ENCODE results near the gene TMEM9.

TMEM9 gene

DNA sequence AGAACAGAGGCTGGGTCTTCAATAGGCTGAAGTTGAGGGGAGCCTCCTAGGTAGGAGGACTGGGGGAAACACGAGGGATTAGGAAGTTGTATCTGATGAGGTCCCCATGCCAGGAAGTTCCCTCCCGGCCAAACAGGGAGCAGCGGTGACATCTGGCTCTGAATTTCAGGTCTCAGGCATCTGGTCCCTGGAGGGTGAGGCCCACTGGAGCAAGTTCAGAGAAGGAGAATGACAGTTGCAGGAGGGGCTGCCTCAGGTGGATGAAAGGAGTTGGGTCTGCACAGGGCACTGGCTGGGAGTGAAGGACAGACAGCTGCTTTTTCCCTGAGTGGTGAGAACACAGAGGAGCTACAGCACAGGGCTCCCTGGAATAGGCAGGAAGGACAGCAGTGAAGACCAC is 9.1 kb downstream of the TMEM9 start:
- DNase-seq (ENCODE audit: low spot score) = no peak

DNA sequence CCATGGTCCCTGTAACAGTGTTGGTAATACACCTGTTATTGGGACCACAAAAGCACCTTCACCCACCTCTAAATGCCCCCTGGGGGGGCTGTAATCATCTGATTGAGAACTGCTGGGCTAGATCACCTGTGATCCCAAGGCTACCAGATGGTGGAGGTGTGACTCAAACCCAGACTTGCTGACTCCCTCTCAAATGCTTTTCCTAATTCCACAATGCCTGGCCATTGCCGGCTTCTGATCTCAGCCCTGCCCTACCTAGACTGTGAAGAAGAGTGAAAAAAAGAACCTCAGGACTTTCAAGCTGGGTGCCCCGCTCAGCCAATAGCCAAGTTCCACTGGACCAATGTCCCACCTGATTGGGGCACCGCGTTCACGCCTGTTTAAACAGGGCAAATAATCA is 9.6 kb downstream of the TMEM9 start:
- no peak for DNase-seq (ENCODE audit: low spot score)

DNA sequence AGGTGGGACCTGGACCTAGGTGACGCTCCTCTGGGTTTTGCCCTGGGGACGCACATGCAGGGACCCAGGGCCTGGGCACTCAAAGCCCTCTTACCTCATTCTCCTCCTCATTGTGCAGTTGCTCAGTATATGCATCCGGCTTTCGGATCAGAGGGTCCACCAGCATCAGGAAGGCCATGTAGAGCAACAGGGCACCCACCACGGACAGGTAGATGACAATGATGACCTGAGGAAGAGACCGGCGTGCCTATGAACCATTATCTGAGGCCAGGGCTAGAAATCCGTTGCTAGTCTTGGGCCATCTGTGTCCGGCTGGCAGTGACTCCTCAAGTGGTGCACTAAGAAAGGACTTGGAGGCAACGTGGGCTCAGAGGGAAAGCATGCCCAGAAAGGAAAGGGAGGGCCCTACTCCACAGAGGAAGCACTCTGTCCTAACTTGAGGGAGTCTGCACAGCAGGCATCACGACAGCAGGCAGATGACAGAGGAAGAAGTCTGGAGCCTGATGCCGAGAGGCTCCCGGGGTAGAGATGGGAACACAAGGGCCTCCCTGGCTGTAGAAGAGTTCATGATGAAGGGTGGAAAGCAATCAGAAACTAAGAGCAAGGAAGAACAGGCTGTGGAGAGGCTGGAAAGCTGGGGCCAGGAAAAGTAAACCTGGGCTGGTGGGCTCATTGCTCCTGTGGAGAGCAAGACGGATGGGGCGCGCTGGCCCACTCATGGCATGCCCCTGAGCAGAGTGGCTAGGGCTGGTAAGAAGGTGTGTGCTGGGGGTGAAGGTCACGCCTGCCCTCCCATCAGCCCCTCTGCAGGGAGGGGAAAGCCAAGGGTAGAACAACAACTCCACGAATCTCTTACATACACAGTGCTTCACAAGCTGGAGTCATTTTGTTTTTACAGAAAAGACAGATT is 10.3 kb downstream of the TMEM9 start:
- DNase-seq (ENCODE audit: low spot score) = peak; percentile 22

DNA sequence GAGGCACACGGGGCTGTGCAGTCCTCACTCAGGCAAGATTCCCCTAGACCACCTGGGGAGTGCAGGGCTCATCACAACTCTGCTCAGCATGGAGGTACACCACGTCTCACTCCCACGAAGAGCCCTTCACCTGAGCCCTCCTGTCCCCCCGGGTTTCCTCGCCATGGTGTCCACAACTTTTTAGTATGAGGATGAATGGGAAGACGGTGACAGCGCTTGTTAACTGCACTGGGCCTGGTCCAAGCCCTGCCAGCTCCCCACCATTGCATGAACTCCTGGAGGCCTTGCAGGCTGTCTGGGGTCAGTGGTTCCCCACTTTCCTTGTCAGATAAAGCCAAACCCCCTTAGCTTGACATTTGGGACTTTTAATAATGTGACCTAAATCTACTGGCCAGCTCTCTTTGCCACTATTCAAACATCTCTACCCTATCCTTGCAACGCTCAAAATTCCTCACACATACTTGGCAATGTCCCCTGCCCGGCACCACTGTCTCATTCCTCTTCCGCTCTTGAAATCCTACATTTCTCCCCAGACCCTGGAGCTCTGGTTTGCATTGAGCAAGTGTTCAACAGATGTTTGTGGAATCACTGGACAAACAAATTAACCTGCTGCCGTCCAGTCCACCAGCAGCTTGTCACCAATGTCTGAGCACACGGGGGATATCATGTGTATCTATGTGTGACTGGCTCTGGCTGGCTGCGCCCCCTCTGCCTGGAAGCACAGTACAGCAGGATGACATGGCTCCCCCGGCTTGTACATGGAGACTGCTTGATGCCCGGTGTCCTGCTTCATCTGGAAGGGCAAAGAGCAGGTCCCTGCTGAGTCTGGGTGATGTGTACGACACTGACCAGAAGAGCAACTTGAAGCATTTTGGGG is 11.2 kb downstream of the TMEM9 start:
- DNase-seq (ENCODE audit: low spot score) = no peak

DNA sequence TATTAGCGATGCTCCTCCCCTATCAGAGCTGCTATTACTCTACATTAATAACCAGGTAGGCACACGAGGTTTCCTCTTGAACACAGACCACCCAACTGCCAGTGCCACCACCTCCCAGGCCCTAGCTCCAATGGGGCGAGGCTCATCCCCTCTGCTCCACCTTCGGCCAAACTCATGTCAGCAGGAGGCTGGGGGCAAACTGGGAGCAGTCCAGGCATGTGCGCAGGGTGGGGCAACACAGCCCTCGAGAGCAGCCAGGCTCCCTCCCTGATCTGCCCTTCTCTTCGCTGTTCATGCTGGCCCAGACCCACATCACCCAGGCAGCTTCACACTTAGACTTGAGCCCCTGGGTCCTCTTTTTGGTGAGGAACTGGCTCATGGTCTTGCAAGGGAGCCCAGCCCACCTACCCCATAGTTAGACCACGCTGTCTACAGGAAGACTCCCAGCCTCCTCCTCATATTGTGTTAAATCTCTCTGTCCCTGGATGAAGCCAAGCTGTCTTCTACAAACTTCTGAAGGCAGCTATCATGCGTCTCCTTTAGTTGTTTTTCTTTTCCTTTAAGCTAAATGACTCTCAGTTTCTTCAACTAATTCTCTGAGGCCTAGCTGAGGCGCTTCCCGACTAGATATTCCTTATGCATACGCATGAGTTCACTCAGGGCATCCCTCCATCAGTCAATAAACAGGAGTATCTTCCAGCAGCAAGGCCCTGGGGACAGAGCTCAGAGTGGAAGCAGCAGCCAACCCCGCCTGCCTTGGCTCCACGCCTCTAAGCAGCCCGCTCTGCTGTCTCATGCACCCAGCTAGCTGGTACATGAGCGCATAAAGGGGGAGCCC is 12.0 kb downstream of the TMEM9 start:
- no peak for DNase-seq (ENCODE audit: low spot score)

DNA sequence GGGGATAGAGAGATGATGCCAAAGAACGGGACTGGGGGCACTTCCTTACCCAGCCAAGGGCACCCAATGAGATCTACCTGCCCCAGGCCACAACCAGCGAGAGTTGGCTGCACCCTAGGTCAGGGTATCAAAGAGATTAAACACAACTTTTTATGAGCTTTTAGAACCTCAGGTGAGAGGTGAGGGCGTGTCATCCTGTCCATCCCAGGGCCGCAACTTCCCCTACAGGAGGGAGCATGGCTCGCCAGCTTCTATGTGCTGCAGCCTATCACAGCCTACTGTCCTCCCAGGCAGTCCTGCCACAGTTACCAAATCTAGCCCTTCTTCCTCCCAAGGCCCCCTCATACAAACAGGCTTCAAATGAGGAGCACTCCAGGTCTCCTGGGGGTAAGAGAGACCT is 12.9 kb downstream of the TMEM9 start:
- DNase-seq (ENCODE audit: low spot score) = no peak

DNA sequence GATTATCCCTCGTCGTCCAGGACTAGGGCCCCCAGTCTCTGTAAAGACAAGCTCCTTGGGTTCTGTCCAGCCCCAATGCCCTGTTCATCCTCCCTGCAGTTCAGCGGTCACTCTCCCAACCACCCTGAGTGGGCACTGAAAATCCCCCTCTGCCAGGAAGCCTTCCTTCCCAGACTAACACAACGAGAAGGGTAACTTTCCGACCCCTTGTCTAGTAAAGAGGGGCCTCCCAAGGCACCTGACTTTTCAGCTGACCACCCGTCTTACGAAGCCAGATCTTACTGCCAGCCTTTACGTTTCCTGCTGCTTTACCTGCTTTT is 13.4 kb downstream of the TMEM9 start:
- DNase-seq (ENCODE audit: low spot score) = no peak

DNA sequence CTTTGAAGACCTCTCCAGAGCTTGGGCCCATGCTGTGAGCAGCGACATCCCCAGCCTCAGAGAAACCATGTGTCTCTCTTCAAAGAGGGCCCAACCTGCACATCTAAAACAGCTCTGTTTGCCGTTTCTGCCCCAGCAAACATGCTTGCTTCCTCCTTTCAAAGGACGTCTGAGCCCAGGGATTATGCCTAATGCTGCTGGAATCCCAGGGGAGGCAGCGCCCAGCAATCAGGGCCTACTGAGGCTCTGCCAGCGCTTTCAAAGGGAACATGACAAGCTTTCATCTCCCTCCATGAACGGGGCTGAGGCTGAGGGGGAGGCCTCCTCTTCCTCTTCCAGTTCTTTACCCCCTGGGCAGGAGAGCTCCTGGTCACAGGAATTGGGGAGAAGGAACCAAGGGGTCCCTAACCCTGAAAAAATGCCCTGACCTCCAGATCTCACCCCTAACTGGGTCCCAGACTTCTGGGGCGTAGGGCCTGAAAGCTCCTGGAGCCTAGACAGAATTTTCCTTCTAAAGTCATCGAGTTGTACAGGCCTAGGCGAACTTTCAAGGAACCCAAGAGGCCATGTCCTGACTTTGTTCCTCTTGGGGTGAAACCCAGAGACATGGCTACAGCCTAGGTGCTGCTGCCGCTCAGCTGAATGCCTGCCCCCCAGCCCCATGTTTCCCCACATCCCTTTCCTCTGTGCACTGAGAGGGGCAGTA is 13.9 kb downstream of the TMEM9 start:
- DNase-seq (ENCODE audit: low spot score) = no peak

DNA sequence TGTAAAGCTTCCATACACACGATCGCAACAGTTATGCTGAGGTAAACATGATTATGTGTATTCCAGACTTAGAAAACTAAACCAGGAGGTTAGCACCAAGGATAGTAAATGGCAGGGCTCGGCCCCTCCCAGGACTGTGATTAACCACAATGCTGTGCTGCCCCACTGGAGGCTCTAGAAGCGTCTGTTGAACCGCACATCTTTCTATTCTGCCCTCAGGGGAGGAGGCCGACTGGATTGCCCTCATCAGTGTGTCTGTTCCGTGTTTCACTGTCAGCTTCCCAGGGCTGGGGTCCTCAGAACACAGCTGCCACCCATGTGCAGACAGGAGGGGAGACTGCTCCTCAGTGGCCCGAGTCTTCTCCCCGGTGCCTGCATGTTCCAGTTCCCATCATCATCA is 14.5 kb downstream of the TMEM9 start:
- DNase-seq (ENCODE audit: low spot score) = no peak

DNA sequence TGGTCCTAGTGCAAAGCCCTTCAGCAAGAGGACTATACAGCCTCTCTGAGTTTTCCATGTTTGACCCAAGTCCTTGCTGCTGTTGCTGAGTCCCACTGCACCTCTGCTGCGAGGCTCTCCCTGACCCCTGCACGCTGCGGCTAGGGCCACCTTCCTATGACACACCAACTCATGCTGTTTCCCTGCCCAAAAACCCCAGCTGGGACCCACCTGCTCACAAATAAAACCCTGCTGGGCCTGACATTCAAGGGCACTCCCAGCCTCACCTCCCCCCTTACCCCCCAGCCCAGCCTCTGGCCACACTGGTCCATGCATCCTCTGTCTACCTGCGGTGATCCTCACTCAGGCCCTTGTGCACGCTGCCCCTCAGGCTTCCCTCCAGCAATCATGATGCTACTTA is 15.0 kb downstream of the TMEM9 start:
- DNase-seq (ENCODE audit: low spot score) = no peak

DNA sequence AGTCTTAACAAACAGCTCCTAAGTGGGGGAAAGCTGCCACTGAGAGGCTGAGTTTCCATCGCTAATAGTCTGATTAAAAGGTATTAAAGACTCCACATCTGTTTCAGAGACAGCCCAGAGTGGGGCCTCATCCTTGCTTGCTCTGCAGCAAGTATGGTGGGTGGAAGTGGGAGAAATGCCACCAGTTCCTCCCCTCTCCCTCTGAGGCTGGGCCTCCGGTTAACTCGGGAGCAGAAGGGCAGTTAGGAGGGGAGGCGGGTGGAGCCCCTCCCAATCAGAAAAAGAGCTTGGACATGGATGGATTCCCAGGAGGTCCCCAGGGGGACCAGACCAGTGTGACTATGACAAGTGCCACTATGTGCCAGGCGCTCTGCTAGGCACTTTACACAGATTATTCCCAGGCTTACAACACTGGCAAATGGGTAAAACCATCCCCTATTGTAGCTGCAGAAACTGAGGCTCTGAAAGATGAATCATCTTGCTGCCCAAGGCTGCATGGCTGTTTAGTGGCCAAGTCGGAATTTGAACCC is 15.9 kb downstream of the TMEM9 start:
- DNase-seq (ENCODE audit: low spot score) = peak; percentile 19

DNA sequence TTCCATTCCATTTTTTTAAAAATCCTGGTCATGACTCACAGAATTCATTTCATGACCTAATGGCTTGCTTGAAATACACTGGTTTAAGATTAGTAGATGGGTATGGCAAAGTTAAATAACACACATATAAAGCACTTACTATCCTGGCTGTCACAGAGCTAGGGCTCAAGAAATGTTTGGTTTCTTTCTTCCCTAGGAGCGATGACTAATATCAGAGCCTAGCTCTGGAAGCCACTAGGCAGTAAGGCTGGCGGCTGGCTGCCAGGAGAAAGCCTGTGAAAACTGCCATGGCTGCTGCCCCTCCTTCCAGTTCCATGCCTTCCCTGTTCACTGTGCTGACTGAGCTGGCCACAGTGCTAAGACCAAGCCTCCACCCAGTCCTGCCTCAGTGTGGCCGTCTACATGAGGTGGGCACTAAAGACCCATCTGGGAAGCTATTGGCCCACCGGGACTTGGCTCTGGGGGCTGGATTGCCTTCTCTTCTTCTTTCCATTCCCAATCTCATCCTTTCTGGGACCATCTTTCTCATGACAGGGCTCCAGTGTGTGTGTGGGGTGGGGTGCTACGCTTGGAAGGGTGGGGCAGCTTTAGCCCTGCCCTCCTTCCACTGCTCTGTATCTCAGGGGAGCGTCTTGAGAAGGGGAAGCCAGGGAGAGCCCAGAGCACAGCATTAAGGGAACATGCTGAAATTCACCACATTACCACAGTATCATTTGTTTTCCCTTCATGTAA is 16.5 kb downstream of the TMEM9 start:
- DNase-seq (ENCODE audit: low spot score) = peak; percentile 75

DNA sequence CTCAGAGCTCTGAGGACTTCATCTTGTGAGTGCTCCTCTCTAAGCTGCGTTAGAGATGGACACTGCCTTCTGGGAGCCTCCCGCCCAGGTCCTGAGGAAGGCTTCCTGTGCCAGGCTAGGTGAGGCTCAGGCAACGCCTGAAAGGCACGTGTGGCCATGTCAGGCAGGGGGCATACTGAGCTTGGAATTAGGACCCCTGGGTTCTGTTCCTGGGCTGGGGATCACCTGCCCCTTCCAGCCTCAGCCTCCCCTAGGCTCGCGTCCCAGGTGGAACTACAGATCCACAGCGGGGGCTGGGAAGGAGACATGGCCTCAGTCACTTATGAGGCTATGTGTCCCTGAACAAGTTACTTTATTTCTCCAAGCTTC is 17.3 kb downstream of the TMEM9 start:
- DNase-seq (ENCODE audit: low spot score) = no peak

DNA sequence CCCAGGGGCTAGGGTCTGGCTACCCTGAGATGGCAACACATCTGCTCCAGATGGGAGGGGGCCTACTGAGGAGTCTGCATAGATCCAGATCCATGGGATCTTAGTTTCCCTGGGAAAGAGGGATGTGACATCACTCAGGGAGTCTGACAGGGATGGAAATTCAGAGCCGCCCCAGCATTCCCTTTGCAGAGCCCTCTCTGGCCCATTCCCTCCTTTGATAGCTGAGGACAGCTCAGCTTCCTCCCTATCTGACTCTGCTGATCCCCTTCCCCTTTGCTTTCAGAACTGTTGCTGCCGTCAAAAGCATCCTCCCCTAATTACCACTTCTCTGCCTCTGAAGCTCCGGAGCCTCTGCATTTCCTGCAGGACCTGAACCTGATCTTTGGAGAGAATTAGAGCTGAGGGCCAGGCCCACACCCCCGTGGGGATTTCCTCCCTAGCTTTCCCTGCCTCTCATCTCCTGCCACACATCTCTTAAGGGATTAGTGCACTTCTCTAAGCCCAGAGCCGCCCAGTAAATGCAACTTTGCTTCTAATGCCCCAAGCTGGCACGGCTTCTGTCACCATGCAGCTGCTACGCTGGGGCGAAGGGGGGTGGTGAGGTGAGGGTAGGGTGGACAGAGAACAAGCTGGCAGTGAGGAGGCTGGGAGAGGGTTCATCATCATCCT is 17.8 kb downstream of the TMEM9 start:
- DNase-seq (ENCODE audit: low spot score) = no peak

DNA sequence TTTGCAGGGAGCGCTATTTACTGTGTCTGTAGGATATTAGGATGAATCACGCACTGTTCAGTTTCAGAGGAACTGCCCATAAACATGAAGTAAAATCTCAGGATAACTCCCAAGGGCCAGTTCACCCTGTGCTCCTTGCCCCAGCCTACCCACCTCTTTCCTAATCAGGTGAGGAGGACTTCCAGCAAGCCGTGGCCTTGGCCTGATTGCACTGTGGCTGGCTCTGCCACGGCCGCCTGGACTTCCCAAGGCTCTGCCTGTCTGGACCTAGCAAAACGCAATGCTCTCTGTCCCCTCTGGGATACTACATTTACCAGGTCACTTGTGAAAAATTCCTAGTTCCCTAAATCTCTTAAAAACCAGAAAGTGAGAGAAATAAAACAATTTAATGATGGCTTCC is 19.9 kb downstream of the TMEM9 start:
- DNase-seq (ENCODE audit: low spot score) = no peak

DNA sequence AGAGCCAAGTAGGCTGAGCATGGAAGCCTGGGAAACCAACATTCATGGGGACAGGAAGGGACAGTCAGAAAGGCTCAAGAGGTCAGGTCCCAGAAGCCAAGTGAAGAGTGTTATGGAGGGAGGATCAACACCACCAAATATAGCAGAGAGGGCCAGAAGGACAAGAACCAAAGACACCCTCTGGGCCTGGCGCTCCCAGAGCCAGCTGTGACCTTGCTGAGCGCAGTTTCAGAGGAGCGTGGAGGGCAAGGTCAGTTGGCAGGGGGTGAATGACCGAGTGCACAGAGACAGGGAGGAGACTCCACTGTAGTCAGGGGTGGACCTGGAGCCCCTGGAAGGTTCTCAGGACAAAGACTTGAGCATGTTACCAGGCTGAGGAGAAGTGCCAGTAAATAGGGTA is 22.9 kb downstream of the TMEM9 start:
- no peak for DNase-seq (ENCODE audit: low spot score)

DNA sequence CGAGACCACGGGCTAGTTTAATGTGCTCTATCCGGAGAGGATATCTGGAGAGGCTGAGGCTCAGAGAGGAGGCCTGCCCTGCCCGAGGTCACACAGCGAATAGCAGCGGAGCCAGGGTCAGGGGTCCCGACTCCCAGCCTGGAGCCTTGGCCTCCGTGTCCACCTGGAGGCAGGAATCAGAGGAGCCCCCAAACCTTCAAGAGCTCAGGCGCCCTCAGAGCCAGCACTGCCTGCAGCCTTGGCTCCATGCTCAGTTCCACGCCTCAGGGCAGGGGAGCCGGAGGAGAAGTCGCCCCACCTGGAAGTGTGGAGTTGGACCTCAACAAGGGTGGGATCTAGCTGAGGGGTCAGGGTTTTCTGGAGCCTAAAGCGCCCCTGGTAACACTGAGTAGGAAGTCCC is 25.3 kb downstream of the TMEM9 start:
- no peak for DNase-seq (ENCODE audit: low spot score)

DNA sequence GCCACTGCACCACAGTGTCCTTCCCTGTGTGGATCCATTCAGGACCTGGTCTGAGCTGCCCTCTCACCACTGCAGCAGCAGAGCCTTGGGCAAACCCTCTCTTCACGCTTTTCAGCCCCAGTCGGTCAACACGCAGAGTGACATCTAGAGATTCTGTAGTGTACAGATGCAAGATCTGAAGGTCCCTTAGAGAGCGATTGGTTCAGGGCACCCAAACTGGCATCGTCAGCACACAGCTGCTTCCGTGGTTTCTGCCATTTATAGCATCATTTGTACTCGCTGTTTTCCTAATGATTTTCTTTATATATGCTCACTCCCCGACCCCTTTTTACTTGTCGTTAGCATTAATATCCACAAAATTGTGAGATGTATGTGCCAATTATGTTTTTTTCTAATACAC is 25.8 kb downstream of the TMEM9 start:
- DNase-seq (ENCODE audit: low spot score) = no peak

DNA sequence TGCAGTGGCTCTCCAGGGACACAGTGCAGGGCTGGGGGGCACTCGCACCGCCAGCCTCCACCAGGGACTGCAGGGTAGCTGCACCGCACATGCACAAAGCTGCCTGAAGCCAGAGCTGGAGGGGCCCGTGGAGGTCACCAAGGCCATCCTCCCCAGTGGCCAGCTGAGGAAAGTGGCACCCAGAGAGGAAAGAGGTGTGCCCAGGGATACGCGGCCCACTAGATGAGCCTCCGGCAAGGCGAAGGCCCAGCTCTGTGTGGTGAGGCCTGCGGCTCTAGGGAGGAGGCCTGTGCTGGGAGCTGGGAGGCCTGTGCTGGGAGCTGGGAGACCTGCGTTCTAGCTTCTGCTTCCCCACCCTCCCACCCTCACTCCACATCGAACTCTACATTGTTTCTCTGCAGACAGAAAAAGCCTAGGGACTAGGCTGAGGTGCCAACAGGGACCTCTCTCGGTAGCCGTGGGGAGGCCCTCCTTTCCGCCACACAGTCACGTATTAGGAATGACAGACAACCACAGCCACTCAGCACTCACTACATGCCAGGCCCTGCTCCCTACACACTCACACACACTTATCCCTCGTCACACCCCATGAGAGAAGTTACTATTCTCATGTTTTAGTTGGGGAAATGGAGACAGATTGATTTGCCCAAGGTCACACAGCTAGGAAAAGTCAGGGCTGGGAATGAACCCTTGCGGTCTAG is 26.4 kb downstream of the TMEM9 start:
- no peak for DNase-seq (ENCODE audit: low spot score)
